HepG2 (cell line): ENCODE measurements around the gene MRPL43. TPM values are rescaled to one million over a fixed set of nuclear protein-coding genes. Genes with fewer than 3 reads are reported as not detected.

Experiments
- AHR ChIP-seq: IDR thresholded peaks from 2 replicates; pipeline ENCODE4 v1.6.1; 2018; ENCODE audit warnings: missing genetic modification reagents, missing compliant biosample characterization
- FIP1L1 ChIP-seq: fragments of 200-400 bp; formaldehyde crosslinking; IDR thresholded peaks from 2 replicates; pipeline ENCODE4 v1.6.1; 2018; ENCODE audit warnings: low read depth, mild to moderate bottlenecking, low read length, moderate library complexity, borderline replicate concordance; ENCODE audit not compliant: insufficient read depth
- IKZF1 ChIP-seq: fragments of 450-650 bp; IDR thresholded peaks from 2 replicates; pipeline ENCODE4 v1.7.1; 2016
- ZBTB21 ChIP-seq: sonication (generic); formaldehyde crosslinking; IDR thresholded peaks from 2 replicates; pipeline ENCODE4 v1.4.0; 2020; ENCODE audit warnings: missing genetic modification reagents
- ZBTB7B ChIP-seq: sonication (generic); formaldehyde crosslinking; IDR thresholded peaks from 2 replicates; pipeline ENCODE4 v1.4.0; 2020; ENCODE audit warnings: missing genetic modification reagents
- ZNF205 ChIP-seq: IDR thresholded peaks from 2 replicates; pipeline ENCODE4 v1.6.1; 2018; ENCODE audit warnings: missing biosample characterization, missing genetic modification reagents
- ZNF333 ChIP-seq: sonication (generic); formaldehyde crosslinking; IDR thresholded peaks from 2 replicates; pipeline ENCODE4 v1.4.0; 2020; ENCODE audit warnings: mild to moderate bottlenecking, missing genetic modification reagents, borderline replicate concordance
- ZNF382 ChIP-seq: sonication (generic); formaldehyde crosslinking; IDR thresholded peaks from 2 replicates; pipeline ENCODE4 v1.5.0; 2020; ENCODE audit warnings: missing genetic modification reagents, mild to moderate bottlenecking, borderline replicate concordance
- ZNF572 ChIP-seq: sonication (generic); formaldehyde crosslinking; IDR thresholded peaks from 2 replicates; pipeline ENCODE4 v1.5.1; 2020; ENCODE audit warnings: mild to moderate bottlenecking, missing genetic modification reagents
- ZNF709 ChIP-seq: sonication (generic); formaldehyde crosslinking; IDR thresholded peaks from 2 replicates; pipeline ENCODE4 v1.5.0; 2020; ENCODE audit warnings: mild to moderate bottlenecking, missing genetic modification reagents
- ZNF782 ChIP-seq: sonication (generic); formaldehyde crosslinking; IDR thresholded peaks from 2 replicates; pipeline ENCODE4 v1.4.0; 2020; ENCODE audit warnings: missing genetic modification reagents, mild to moderate bottlenecking, borderline replicate concordance
- ZSCAN12 ChIP-seq: sonication (generic); formaldehyde crosslinking; IDR thresholded peaks from 2 replicates; pipeline ENCODE4 v1.9.0; 2021; ENCODE audit warnings: mild to moderate bottlenecking, missing genetic modification reagents
- polyA plus RNA-seq, 8 experiments: library from polyadenylated mRNA; depleted of rRNA in 3 of 8; stranded (reverse) in 7 of 8; unstranded in 1 of 8; fragments of >200 nt; fragmentation: Illumina TruSeq in 4 of 8; extraction: Trizol in 4 of 8; gene quantifications; 2 replicates each; pipeline versions ENCODE4 v1.2.1 to v1.2.3, GENCODE V29; 2011 to 2016; ENCODE audit warnings: low read depth in 4 of 8, missing spikeins in 1 of 8, mixed read lengths in 1 of 8; ENCODE audit not compliant: insufficient read depth in 1 of 8
- total RNA-seq, 5 experiments: library from RNA; depleted of rRNA; stranded (reverse); fragments of >200 nt; fragmentation: Illumina TruSeq; extraction: Trizol; gene quantifications; 2 replicates each; pipeline ENCODE4 v1.2.3, GENCODE V29; 2016; ENCODE audit warnings: low read depth in 1 of 5
- TF ChIP-seq, protein P1 (sequence below): sonication (generic); formaldehyde crosslinking; IDR thresholded peaks from 2 replicates; pipeline ENCODE4 v1.5.0; 2020; ENCODE audit warnings: missing genetic modification reagents, mild to moderate bottlenecking, borderline replicate concordance
- TF ChIP-seq, protein P2 (sequence below): sonication (generic); formaldehyde crosslinking; IDR thresholded peaks from 2 replicates; pipeline ENCODE4 v1.8.1; 2022; ENCODE audit warnings: mild to moderate bottlenecking, missing genetic modification reagents
- TF ChIP-seq, protein P3 (sequence below): sonication (generic); formaldehyde crosslinking; IDR thresholded peaks from 2 replicates; pipeline ENCODE4 v1.5.0; 2020; ENCODE audit warnings: missing genetic modification reagents, mild to moderate bottlenecking, borderline replicate concordance
- TF ChIP-seq, protein P4 (sequence below): sonication (generic); formaldehyde crosslinking; conservative IDR thresholded peaks from 2 replicates; pipeline ENCODE4 v1.4.0; 2020; ENCODE audit warnings: missing genetic modification reagents
- TF ChIP-seq, protein P5 (sequence below): sonication (generic); formaldehyde crosslinking; IDR thresholded peaks from 2 replicates; pipeline ENCODE4 v1.4.0; 2020; ENCODE audit warnings: missing genetic modification reagents
- TF ChIP-seq, protein P6 (sequence below): sonication (generic); formaldehyde crosslinking; IDR thresholded peaks from 2 replicates; pipeline ENCODE4 v1.4.0; 2020; ENCODE audit warnings: missing genetic modification reagents

The MRPL43 gene
- total and polyA plus RNA-seq, 2 of the 13 experiments (the other 11 are each of a cell fraction or from before 2014, with no cell fraction given) = 71.0 to 73.7 TPM

DNA sequence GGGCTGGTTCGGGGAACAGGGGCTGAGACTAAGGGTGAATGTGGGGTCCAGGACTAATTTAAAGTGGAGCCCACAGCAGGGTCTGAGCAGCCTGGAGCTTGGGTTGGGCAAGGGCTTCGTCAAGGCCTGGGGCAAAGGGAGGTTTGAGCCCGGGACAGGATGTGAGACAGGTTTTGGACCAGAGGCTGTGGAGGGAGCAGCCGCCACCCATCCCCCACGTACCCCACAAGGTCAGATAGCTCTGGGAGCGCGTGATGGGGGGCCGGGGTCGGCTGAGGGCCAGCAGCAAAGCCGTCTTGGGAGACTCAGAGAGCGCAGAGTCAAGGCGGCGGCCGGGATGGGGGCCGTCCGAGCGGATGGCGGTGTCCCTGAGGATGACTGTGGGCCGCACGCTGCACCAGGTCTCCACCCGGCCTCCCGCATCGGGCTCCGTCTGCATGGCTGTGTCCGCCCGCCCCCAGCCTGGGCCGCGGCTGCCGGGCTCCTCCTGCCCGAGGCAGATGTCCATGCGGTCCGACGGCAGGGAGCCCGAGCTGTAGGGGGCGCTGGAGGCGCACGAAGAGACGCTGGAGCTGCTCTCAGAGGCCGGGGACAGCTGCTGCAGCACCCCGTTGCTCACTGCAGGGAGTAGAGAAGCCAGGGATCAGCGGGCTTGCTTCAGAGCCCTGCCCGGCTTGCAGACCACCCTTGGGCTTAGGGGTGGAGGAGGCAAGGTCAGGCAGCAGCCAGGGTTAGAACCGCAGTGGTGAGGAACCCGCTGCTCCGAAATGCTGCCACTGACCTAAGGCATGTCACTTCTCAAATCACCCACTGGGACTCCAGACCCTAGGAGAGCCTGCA is 31.5 kb upstream of the MRPL43 start (continued):
- TF ChIP-seq, protein P1, sequence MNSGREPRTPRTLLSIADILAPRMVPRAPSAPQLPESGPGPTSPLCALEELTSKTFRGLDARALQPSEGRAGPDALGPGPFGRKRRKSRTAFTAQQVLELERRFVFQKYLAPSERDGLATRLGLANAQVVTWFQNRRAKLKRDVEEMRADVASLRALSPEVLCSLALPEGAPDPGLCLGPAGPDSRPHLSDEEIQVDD (CRISPR knock-in tag) = no peak
- TF ChIP-seq, protein P2, sequence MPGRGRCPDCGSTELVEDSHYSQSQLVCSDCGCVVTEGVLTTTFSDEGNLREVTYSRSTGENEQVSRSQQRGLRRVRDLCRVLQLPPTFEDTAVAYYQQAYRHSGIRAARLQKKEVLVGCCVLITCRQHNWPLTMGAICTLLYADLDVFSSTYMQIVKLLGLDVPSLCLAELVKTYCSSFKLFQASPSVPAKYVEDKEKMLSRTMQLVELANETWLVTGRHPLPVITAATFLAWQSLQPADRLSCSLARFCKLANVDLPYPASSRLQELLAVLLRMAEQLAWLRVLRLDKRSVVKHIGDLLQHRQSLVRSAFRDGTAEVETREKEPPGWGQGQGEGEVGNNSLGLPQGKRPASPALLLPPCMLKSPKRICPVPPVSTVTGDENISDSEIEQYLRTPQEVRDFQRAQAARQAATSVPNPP (CRISPR knock-in tag) = 0 out of 2 replicates have a peak, but pooled peaks have one; percentile 35
- TF ChIP-seq ZBTB7B (CRISPR knock-in tag) (peak; percentile 73), ZSCAN12 (CRISPR knock-in tag) (0 out of 2 replicates have a peak, but pooled peaks have one; percentile 16), AHR (CRISPR knock-in tag) (peak; percentile 78; the same call in 1 of the 2 replicates), ZNF572 (CRISPR knock-in tag) (no peak), ZNF709 (CRISPR knock-in tag) (no peak), ZNF205 (CRISPR knock-in tag) (peak; percentile 32; the same call in 1 of the 2 replicates), ZNF382 (CRISPR knock-in tag) (no peak), ZBTB21 (CRISPR knock-in tag) (no peak), ZNF782 (CRISPR knock-in tag) (no peak), IKZF1 (no peak), ZNF333 (CRISPR knock-in tag) (peak; percentile 87; the same call in 1 of the 2 replicates), FIP1L1 (no peak)
- TF ChIP-seq, protein P3, sequence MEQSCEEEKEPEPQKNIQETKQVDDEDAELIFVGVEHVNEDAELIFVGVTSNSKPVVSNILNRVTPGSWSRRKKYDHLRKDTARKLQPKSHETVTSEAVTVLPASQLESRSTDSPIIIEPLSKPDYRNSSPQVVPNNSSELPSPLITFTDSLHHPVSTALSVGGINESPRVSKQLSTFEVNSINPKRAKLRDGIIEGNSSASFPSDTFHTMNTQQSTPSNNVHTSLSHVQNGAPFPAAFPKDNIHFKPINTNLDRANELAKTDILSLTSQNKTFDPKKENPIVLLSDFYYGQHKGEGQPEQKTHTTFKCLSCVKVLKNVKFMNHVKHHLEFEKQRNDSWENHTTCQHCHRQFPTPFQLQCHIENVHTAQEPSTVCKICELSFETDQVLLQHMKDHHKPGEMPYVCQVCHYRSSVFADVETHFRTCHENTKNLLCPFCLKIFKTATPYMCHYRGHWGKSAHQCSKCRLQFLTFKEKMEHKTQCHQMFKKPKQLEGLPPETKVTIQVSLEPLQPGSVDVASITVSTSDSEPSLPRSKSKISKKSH = no peak; the same call in 1 of the 2 replicates
- TF ChIP-seq, protein P4, sequence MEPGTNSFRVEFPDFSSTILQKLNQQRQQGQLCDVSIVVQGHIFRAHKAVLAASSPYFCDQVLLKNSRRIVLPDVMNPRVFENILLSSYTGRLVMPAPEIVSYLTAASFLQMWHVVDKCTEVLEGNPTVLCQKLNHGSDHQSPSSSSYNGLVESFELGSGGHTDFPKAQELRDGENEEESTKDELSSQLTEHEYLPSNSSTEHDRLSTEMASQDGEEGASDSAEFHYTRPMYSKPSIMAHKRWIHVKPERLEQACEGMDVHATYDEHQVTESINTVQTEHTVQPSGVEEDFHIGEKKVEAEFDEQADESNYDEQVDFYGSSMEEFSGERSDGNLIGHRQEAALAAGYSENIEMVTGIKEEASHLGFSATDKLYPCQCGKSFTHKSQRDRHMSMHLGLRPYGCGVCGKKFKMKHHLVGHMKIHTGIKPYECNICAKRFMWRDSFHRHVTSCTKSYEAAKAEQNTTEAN (CRISPR knock-in tag) = no peak
- TF ChIP-seq, protein P5, sequence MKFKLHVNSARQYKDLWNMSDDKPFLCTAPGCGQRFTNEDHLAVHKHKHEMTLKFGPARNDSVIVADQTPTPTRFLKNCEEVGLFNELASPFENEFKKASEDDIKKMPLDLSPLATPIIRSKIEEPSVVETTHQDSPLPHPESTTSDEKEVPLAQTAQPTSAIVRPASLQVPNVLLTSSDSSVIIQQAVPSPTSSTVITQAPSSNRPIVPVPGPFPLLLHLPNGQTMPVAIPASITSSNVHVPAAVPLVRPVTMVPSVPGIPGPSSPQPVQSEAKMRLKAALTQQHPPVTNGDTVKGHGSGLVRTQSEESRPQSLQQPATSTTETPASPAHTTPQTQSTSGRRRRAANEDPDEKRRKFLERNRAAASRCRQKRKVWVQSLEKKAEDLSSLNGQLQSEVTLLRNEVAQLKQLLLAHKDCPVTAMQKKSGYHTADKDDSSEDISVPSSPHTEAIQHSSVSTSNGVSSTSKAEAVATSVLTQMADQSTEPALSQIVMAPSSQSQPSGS (CRISPR knock-in tag) = peak; percentile 70
- TF ChIP-seq, protein P6, sequence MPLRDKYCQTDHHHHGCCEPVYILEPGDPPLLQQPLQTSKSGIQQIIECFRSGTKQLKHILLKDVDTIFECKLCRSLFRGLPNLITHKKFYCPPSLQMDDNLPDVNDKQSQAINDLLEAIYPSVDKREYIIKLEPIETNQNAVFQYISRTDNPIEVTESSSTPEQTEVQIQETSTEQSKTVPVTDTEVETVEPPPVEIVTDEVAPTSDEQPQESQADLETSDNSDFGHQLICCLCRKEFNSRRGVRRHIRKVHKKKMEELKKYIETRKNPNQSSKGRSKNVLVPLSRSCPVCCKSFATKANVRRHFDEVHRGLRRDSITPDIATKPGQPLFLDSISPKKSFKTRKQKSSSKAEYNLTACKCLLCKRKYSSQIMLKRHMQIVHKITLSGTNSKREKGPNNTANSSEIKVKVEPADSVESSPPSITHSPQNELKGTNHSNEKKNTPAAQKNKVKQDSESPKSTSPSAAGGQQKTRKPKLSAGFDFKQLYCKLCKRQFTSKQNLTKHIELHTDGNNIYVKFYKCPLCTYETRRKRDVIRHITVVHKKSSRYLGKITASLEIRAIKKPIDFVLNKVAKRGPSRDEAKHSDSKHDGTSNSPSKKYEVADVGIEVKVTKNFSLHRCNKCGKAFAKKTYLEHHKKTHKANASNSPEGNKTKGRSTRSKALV (CRISPR knock-in tag) = no peak
